Measurements from ENCODE around the gene PTPRM. TPM values are rescaled to one million over a fixed set of nuclear protein-coding genes. Genes with fewer than 3 reads are reported as not detected.
A peak's percentile ranks its signal among the peaks of the same experiment; 100 is the strongest.

The PTPRM gene
- total RNA-seq, 4 donors from 2014 or later, result 22.5 to 92.5 (median 39.2) TPM

GRCh38 chr18:8018701-8019331, 451.7 kb downstream of the PTPRM start:
- no peak for DNase-seq
- 90 to 95% methylated on average over 6 of the region's 6 CpGs for WGBS, 2 donors (ENCODE audit: low coverage in 1 of 2)
- Histone ChIP-seq H3K9me3 (no peaks in the 10 kb centered on the region), H3K27me3 (no peaks in the 10 kb centered on the region), H3K27ac (no peak overlapping the region), H3K36me3 (no peaks in the 10 kb centered on the region), H3K4me1 (peaks cover 0 to 7% (median 0%) of the 10 kb centered on the region in 4 donors), H3K4me3 (no peak overlapping the region)
- TF ChIP-seq POLR2AphosphoS5 (IDR thresholded peaks at IDR 0.05), result no peak
- TF ChIP-seq POLR2A (IDR thresholded peaks at IDR 0.05), result no peak
- no peak for TF ChIP-seq EP300 (IDR thresholded peaks at IDR 0.05; ENCODE audit: low read depth)
- no peak for TF ChIP-seq CTCF (IDR thresholded peaks at IDR 0.05)
- in situ Hi-C loops (cut with MboI; ENCODE audit: low pct_ligation_motif_present in 1 of 4, low pct_unique_long_range_greater_than_20kb in 1 of 4, low sequenced_read_pairs in 3 of 4) (no loop called here), intact Hi-C loops (cut with DNase I; ENCODE audit: low total_unique reads) (no loop called here)

- H3K9me3 ChIP-seq, result no peaks in the 10 kb centered on the region
- WGBS, 2 donors (ENCODE audit: low coverage in 1 of 2), result 92 to 100% methylated on average over 1 of the region's 1 CpG
- H3K36me3 ChIP-seq, result no peaks in the 10 kb centered on the region
- no peak overlapping the region for H3K4me3 ChIP-seq
- intact Hi-C loops (cut with DNase I; ENCODE audit: low total_unique reads) (no loop called here), in situ Hi-C loops (cut with MboI; ENCODE audit: low pct_ligation_motif_present in 1 of 4, low pct_unique_long_range_greater_than_20kb in 1 of 4, low sequenced_read_pairs in 3 of 4) (no loop called here)
- peaks cover 0 to 7% (median 0%) of the 10 kb centered on the region in 4 donors for H3K4me1 ChIP-seq
- no peak for DNase-seq
- no peak for TF ChIP-seq POLR2A (IDR thresholded peaks at IDR 0.05)
- no peak for TF ChIP-seq EP300 (IDR thresholded peaks at IDR 0.05; ENCODE audit: low read depth)
- TF ChIP-seq CTCF (IDR thresholded peaks at IDR 0.05), result no peak
- TF ChIP-seq POLR2AphosphoS5 (IDR thresholded peaks at IDR 0.05), result no peak
- H3K27ac ChIP-seq, result no peak overlapping the region
- no peaks in the 10 kb centered on the region for H3K27me3 ChIP-seq
These were observed 452.5 kb downstream of the PTPRM start for GRCh38 chr18:8019600-8019999.

GRCh38 chr18:8020132-8020846, 453.2 kb downstream of the PTPRM start:
- 32 to 51% methylated on average over 3 to 7 of the region's 7 CpGs for WGBS, 2 donors (ENCODE audit: low coverage in 1 of 2)
- intact Hi-C loops (cut with DNase I; ENCODE audit: low total_unique reads) (no loop called here), in situ Hi-C loops (cut with MboI; ENCODE audit: low pct_ligation_motif_present in 1 of 4, low pct_unique_long_range_greater_than_20kb in 1 of 4, low sequenced_read_pairs in 3 of 4) (no loop called here)
- H3K36me3 ChIP-seq, result no peaks in the 10 kb centered on the region
- peak overlapping the region in 1 of 4 donors; percentile 41 for H3K27ac ChIP-seq
- no peak for DNase-seq
- H3K4me1 ChIP-seq, result peaks cover 0 to 7% (median 0%) of the 10 kb centered on the region in 4 donors
- TF ChIP-seq EP300 (IDR thresholded peaks at IDR 0.05; ENCODE audit: low read depth) (no peak), CTCF (IDR thresholded peaks at IDR 0.05) (no peak), POLR2AphosphoS5 (IDR thresholded peaks at IDR 0.05) (no peak), POLR2A (IDR thresholded peaks at IDR 0.05) (no peak)
- no peaks in the 10 kb centered on the region for H3K9me3 ChIP-seq
- H3K27me3 ChIP-seq, result no peaks in the 10 kb centered on the region
- no peak overlapping the region for H3K4me3 ChIP-seq

GRCh38 chr18:8029061-8029460, 461.9 kb downstream of the PTPRM start:
- in situ Hi-C loops (cut with MboI; ENCODE audit: low pct_ligation_motif_present in 1 of 4, low pct_unique_long_range_greater_than_20kb in 1 of 4, low sequenced_read_pairs in 3 of 4), result loop anchor here in 1 of 4 donors (25.0 kb wide), 1 partner anchor 117 kb away; no protein-coding TSS in a partner anchor
- no peaks in the 10 kb centered on the region for H3K36me3 ChIP-seq

More at GRCh38 chr18:8029061-8029460, 461.9 kb downstream of the PTPRM start:
- intact Hi-C loops (cut with DNase I; ENCODE audit: low total_unique reads), result no loop called here
- DNase-seq, result no peak
- no peaks in the 10 kb centered on the region for H3K27me3 ChIP-seq
- no peaks in the 10 kb centered on the region for H3K4me1 ChIP-seq
- no peak for TF ChIP-seq POLR2AphosphoS5 (IDR thresholded peaks at IDR 0.05)
- TF ChIP-seq POLR2A (IDR thresholded peaks at IDR 0.05), result no peak
- no peak for TF ChIP-seq EP300 (IDR thresholded peaks at IDR 0.05; ENCODE audit: low read depth)
- no peak for TF ChIP-seq CTCF (IDR thresholded peaks at IDR 0.05)
- H3K9me3 ChIP-seq, result no peaks in the 10 kb centered on the region
- no peak overlapping the region for H3K27ac ChIP-seq
- no peak overlapping the region for H3K4me3 ChIP-seq
